Activated CD4-positive, alpha-beta T cell treated with anti-CD3 and anti-CD28 coated beads, Interleukin-2, amount 50 U/mL, for 1 hour (primary cell): ENCODE data around the gene KCNQ1.

Experiments used
- DNase-seq: peaks from one replicate; pipeline ENCODE4 v3.0.0-alpha.2; 2020

The KCNQ1 gene

GRCh38 chr11:2515401-2516275 lies 70.8 kb downstream of the KCNQ1 start:
- DNase-seq = no peak

- DNase-seq = no peak
Measured at GRCh38 chr11:2516276-2517015, 71.6 kb downstream of the KCNQ1 start.

GRCh38 chr11:2517016-2517385 lies 72.2 kb downstream of the KCNQ1 start:
- DNase-seq = no peak

- DNase-seq = no peak
Measured at GRCh38 chr11:2517386-2518064, 72.7 kb downstream of the KCNQ1 start.

- DNase-seq = no peak
Measured at GRCh38 chr11:2518111-2518982, 73.5 kb downstream of the KCNQ1 start.

GRCh38 chr11:2518983-2519340 lies 74.2 kb downstream of the KCNQ1 start:
- DNase-seq = no peak

GRCh38 chr11:2519517-2519861 lies 74.7 kb downstream of the KCNQ1 start:
- no peak for DNase-seq

- DNase-seq = no peak
Measured at GRCh38 chr11:2519862-2520735, 75.3 kb downstream of the KCNQ1 start.

GRCh38 chr11:2520736-2521035 lies 75.9 kb downstream of the KCNQ1 start:
- no peak for DNase-seq

- no peak for DNase-seq
Measured at GRCh38 chr11:2521081-2521732, 76.4 kb downstream of the KCNQ1 start.

- no peak for DNase-seq
Measured at GRCh38 chr11:2521733-2522630, 77.2 kb downstream of the KCNQ1 start.

- no peak for DNase-seq
Measured at GRCh38 chr11:2522631-2523255, 77.9 kb downstream of the KCNQ1 start.

GRCh38 chr11:2523821-2524391 lies 79.1 kb downstream of the KCNQ1 start:
- DNase-seq = no peak

GRCh38 chr11:2524446-2525165 lies 79.8 kb downstream of the KCNQ1 start:
- DNase-seq = no peak

GRCh38 chr11:2525166-2525861 lies 80.5 kb downstream of the KCNQ1 start:
- DNase-seq = no peak

GRCh38 chr11:2525941-2526807 lies 81.4 kb downstream of the KCNQ1 start:
- DNase-seq = no peak

GRCh38 chr11:2526808-2527381 lies 82.1 kb downstream of the KCNQ1 start:
- no peak for DNase-seq
